ENCODE results near the gene SLC1A1.

GRCh38 chr9:4569101-4569500 lies 78.8 kb downstream of the SLC1A1 start:
- TF ChIP-seq CTCF (IDR thresholded peaks at IDR 0.05; ENCODE audit: low read length) = no peak
- no peak for TF ChIP-seq EZH2 (IDR thresholded peaks at IDR 0.05; ENCODE audit: borderline replicate concordance, low read length)

Measured in OCI-LY1 (cell line).